Astrocyte (in vitro differentiated cells and primary cell): ENCODE measurements around the gene CHRNB4. TPM values are rescaled to one million over a fixed set of nuclear protein-coding genes. Genes with fewer than 3 reads are reported as not detected.
A peak's percentile ranks its signal among the peaks of the same experiment; 100 is the strongest.

Experiments
- DNase-seq: peaks from one replicate; pipeline ENCODE4 v3.0.0-alpha.2; 2010; ENCODE audit warnings: low read depth
- FAIRE-seq: peaks from 2 replicates; lab custom pipeline; 2011; peaks lifted over from hg19 to GRCh38; lab: Jason Lieb, UNC
- H2AFZ ChIP-seq: 2 replicates; pipeline ENCODE4 v1.6.0; 2012; ENCODE audit warnings: low read depth, low read length, inconsistent platforms
- H3K27ac ChIP-seq: 2 replicates; pipeline ENCODE4 v1.5.1; 2011; ENCODE audit warnings: low read depth, low read length, inconsistent platforms
- H3K27me3 ChIP-seq: 2 replicates; pipeline ENCODE4 v1.6.0; 2011; ENCODE audit warnings: low read length, inconsistent platforms; ENCODE audit not compliant: insufficient read depth
- H3K36me3 ChIP-seq: 2 replicates; pipeline ENCODE4 v1.5.1; 2011; ENCODE audit warnings: low read length, inconsistent platforms; ENCODE audit not compliant: insufficient read depth
- H3K4me1 ChIP-seq: 2 replicates; pipeline ENCODE4 v1.5.1; 2011; ENCODE audit warnings: low read length, inconsistent platforms; ENCODE audit not compliant: insufficient read depth
- H3K4me2 ChIP-seq: 2 replicates; pipeline ENCODE4 v1.6.0; 2012; ENCODE audit warnings: low read length, inconsistent platforms
- H3K4me3 ChIP-seq: 2 replicates; pipeline ENCODE4 v1.5.1; 2011; ENCODE audit warnings: low read depth, mild to moderate bottlenecking, low read length, inconsistent platforms; ENCODE audit not compliant: insufficient read depth
- H3K79me2 ChIP-seq: 2 replicates; pipeline ENCODE4 v1.6.0; 2012; ENCODE audit warnings: mild to moderate bottlenecking, low read length, inconsistent platforms; ENCODE audit not compliant: insufficient read depth
- H3K9ac ChIP-seq: 2 replicates; pipeline ENCODE4 v1.6.0; 2012; ENCODE audit warnings: mild to moderate bottlenecking, low read length, inconsistent platforms
- H3K9me3 ChIP-seq: 2 replicates; pipeline ENCODE4 v1.5.1; 2012; ENCODE audit warnings: low read depth, mild to moderate bottlenecking, low read length, inconsistent platforms; ENCODE audit not compliant: insufficient read depth
- H4K20me1 ChIP-seq: 2 replicates; pipeline ENCODE4 v1.6.0; 2012; ENCODE audit warnings: low read length, inconsistent platforms; ENCODE audit not compliant: insufficient read depth
- H3K27ac Mint-ChIP-seq: one replicate; pipeline ENCODE4 v1.8.0; 2021; ENCODE audit warnings: mild to moderate bottlenecking, mixed read lengths; ENCODE audit not compliant: unreplicated experiment
- H3K27me3 Mint-ChIP-seq: one replicate; pipeline ENCODE4 v1.8.0; 2021; ENCODE audit warnings: low read depth, mixed read lengths; ENCODE audit not compliant: unreplicated experiment
- H3K36me3 Mint-ChIP-seq: one replicate; pipeline ENCODE4 v1.8.0; 2021; ENCODE audit warnings: low read depth, mixed read lengths; ENCODE audit not compliant: unreplicated experiment
- H3K4me1 Mint-ChIP-seq: one replicate; pipeline ENCODE4 v1.8.0; 2021; ENCODE audit warnings: low read depth, mixed read lengths; ENCODE audit not compliant: unreplicated experiment
- H3K4me3 Mint-ChIP-seq: one replicate; pipeline ENCODE4 v1.8.0; 2021; ENCODE audit warnings: mild to moderate bottlenecking, moderate library complexity, mixed read lengths; ENCODE audit not compliant: unreplicated experiment
- H3K9me3 Mint-ChIP-seq: one replicate; pipeline ENCODE4 v1.8.0; 2021; ENCODE audit warnings: mild to moderate bottlenecking, mixed read lengths; ENCODE audit not compliant: unreplicated experiment
- CTCF ChIP-seq: IDR thresholded peaks from 2 replicates; pipeline ENCODE4 v1.5.1; 2011; ENCODE audit warnings: low read depth, mild to moderate bottlenecking, inconsistent platforms, low read length, moderate library complexity; ENCODE audit not compliant: insufficient read depth
- EZH2 ChIP-seq: IDR thresholded peaks from 2 replicates; pipeline ENCODE4 v1.6.1; 2012; ENCODE audit warnings: mild to moderate bottlenecking, low read length, inconsistent platforms; ENCODE audit not compliant: insufficient read depth
- total RNA-seq: library from RNA; stranded (reverse); gene quantifications from 2 replicates; pipeline ENCODE4 v1.2.1, GENCODE V29; 2021

CHRNB4 gene
- total RNA-seq, 1 donor from 2014 or later = not detected

DNA sequence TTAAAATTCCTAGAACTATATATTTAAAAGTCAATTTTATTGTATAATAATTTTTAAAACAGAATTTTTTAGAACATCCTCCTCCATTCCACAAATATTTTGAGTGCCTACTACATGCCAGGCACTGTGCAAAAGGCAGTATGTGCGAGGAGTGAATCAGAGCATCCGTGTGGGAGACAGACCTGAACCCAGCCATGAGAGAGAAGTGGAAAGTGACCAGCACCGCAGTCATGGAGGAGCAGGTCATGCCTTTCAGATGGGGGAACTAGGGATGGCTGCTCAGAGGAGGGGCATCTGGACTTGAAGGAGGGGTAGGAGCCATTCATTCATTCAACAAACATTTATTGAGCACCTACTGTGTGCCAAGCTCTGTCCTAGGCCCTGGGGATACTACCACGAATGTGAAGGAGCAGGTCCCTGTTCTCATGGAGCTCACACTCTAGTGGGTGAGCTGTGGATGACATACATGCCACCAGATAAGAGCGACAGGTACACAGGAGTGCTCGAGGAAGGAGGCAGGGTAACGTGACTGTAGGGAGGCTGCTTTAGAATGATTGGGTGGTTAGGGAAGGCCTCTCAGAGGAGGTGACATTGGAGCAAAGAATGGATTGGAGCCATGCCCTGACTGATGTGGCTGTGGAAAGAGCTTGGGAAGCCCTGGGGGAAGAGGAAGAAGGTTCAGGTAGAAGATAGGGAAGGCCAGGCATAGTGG is 17.1 kb downstream of the CHRNB4 start:
- H3K4me3 ChIP-seq = no peak overlapping the region
- DNase-seq = no peak
- TF ChIP-seq EZH2 (no peak), CTCF (no peak)
- Mint-ChIP-seq H3K4me1 (no peaks in the 10 kb centered on the region), H3K27me3 (peaks cover 77% of the 10 kb centered on the region), H3K36me3 (no peaks in the 10 kb centered on the region), H3K27ac (no peak overlapping the region), H3K4me3 (peak overlapping the region; percentile 43), H3K9me3 (peaks cover 1% of the 10 kb centered on the region)
- H3K4me2 ChIP-seq = no peak overlapping the region
- H3K9ac ChIP-seq = no peak overlapping the region
- no peak overlapping the region for H2AFZ ChIP-seq
- H3K36me3 ChIP-seq = no peaks in the 10 kb centered on the region
- peaks cover 62% of the 10 kb centered on the region for H3K27me3 ChIP-seq
- no peak for FAIRE-seq
- no peaks in the 10 kb centered on the region for H3K9me3 ChIP-seq
- H3K27ac ChIP-seq = no peak overlapping the region
- H4K20me1 ChIP-seq = no peaks in the 10 kb centered on the region
- no peaks in the 10 kb centered on the region for H3K4me1 ChIP-seq
- H3K79me2 ChIP-seq = no peaks in the 10 kb centered on the region

DNA sequence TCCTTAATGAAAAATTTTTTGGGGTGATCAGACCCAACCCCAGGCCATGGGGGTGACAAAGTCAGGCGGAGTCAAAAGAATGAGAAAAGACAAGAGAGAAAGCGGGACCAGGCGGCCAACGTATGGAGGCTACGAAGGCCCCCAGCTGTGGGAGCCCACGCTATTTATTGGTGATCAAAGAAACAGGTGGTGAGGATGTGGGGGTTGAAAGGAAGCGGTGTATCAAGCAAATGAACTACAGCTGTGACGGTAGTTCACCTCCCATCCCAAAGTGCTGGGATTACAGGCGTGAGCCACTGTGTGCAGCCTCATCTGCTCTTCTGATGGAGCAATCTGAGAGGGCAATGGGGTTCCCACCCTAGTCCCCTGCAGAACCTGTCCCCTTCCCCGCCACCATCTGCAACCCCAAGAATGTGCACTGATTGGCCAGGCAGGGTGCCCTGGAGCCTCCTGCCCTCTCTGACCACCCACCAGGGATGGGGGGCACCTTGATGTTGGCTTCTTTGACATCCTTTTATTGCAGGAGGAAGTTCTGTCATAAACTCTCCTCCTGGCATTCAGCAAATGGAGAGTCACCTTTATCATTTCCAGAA is 19.1 kb downstream of the CHRNB4 start:
- no peak overlapping the region for H3K27ac ChIP-seq
- H3K27me3 ChIP-seq = peaks cover 48% of the 10 kb centered on the region
- no peaks in the 10 kb centered on the region for H3K4me1 ChIP-seq
- H3K9me3 ChIP-seq = no peaks in the 10 kb centered on the region
- no peak overlapping the region for H3K4me3 Mint-ChIP-seq
- H3K9ac ChIP-seq = no peak overlapping the region
- FAIRE-seq (no peak), DNase-seq (no peak)
- H3K4me2 ChIP-seq = no peak overlapping the region
- no peaks in the 10 kb centered on the region for H4K20me1 ChIP-seq
- no peak overlapping the region for H2AFZ ChIP-seq
- no peak for TF ChIP-seq CTCF
- peak; percentile 59 for TF ChIP-seq EZH2
- no peak overlapping the region for H3K27ac Mint-ChIP-seq
- peaks cover 70% of the 10 kb centered on the region for H3K27me3 Mint-ChIP-seq
- no peaks in the 10 kb centered on the region for H3K36me3 ChIP-seq
- peaks cover 3% of the 10 kb centered on the region for H3K9me3 Mint-ChIP-seq
- no peak overlapping the region for H3K4me3 ChIP-seq
- peaks cover 2% of the 10 kb centered on the region for H3K4me1 Mint-ChIP-seq
- H3K36me3 Mint-ChIP-seq = no peaks in the 10 kb centered on the region
- H3K79me2 ChIP-seq = no peaks in the 10 kb centered on the region
